ENCODE data around the gene LRRFIP1.

LRRFIP1 gene

DNA sequence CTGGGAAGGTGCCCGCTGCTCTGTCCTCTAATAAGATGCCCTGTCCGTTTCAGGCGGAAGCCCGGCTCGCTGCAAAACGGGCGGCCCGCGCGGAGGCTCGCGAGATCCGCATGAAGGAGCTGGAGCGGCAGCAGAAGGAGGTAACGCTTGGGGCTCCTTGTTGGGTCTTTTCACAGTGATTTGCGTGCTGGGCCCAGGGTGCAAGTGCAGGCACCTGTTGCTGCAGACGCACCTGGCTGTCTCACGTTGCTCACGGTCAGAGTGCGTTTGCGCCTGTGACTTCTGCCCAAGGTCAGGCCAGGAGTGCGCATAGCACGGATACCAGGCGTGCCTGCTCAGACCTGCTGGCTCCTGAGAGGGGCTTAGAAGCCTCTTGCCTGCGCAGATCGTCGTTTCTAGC is 81.1 kb downstream of the LRRFIP1 start:
- in situ Hi-C loops (cut with HindIII; ENCODE audit: low pct_unique_long_range_greater_than_20kb, low sequenced_read_pairs), result no loop called here
- TF ChIP-seq JUND (IDR thresholded peaks at IDR 0.05; ENCODE audit: low read depth), result no peak
- no peak for DNase-seq (ENCODE audit: low read depth in 1 of 2, low spot score in 1 of 2)

DNA sequence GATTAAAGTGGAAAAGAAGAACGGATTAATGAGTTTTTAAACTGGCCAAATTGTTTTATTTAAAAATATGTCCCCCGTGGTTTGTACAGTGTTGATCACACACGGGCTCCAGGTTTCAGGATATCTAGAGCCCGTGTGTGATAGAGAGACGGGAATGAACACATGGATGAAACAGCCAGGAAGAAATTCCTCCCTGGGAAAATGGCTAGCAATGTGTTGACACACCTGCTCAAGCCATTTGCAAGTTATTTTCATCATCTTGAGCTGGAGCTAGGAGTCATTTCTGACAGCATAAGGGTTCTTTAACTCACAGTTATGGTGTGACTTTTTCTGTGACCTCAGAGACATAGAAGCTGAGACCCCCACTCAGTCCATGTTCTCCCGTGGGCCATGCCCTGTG is 81.6 kb downstream of the LRRFIP1 start:
- DNase-seq (ENCODE audit: low read depth in 1 of 2, low spot score in 1 of 2), result no peak
- in situ Hi-C loops (cut with HindIII; ENCODE audit: low pct_unique_long_range_greater_than_20kb, low sequenced_read_pairs), result no loop called here
- no peak for TF ChIP-seq JUND (IDR thresholded peaks at IDR 0.05; ENCODE audit: low read depth)

DNA sequence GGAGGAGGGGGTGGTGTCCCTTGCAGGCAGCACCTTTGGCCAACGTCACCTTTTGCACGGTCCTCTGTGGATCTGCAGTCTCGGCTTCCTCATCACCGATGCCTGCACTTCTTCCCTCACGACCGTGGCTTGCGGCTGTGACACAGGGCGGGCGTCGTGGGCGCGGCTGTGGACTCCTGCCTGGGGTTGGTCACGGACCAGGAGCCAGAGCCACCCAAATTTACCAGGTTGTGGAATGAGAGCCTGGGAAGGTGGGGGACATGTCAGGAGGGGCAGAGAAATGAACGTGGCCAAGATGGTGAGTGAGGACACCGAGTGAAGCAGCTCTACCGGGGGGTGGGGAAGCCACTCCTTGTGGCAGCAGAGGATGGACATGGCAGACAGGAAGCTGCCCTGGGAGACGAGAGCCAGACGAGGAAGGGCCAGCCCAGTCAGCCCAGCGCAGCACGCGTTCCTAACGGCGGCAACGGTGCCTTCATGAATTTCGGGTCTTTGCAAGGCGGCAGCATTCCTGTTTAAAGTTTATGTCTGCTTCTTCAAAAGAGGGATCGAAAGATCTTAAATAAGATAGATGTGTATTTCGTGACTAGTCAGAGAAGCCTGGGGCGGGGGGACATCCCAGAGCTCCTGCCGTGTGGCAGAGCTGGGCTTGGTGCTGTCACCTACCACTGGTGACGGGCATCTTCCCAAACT is 84.2 kb downstream of the LRRFIP1 start:
- no peak for TF ChIP-seq JUND (IDR thresholded peaks at IDR 0.05; ENCODE audit: low read depth)
- no peak for DNase-seq (ENCODE audit: low read depth in 1 of 2, low spot score in 1 of 2)
- in situ Hi-C loops (cut with HindIII; ENCODE audit: low pct_unique_long_range_greater_than_20kb, low sequenced_read_pairs), result no loop called here

DNA sequence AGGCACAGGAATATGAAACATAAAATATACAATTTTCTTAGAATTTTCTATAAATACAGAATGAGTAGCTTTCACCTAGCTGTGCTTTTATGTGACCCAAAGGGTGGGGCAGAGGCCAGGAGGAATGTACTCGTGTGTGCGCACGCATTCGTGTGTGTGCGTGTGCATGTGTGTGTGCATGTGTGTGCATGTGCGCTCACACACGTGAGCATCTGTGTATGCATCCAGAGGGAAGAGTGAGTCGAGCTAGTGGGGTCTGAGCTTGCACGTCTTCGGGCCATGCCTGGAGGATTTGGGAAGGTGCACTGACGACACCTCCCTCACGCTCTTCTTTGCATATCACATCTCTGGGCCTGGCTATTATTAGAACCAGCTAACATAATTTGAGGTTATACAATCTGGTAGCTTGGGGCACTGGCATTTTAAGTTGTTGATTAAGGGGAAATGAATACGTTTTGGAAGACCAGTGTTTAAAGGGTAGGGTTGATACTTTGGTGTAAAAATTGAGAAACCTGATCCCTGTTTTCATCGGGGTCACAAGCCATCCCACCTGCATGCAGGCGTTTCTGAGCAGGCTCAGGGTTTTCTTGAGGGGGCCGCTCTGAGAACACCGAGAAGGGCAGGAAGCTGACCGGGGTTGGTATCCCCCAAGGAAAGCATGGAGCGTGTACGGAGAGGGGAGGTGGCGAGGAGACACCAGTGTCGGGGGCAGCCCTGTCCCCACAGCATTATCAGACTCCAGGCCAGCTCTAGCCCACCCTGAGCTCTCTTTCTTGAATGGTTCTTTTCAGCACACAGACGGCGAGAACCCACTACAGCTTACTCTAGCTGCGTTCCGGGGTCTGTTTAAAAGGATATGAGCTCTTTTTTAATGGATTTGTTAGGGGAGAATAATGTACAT is 85.3 kb downstream of the LRRFIP1 start:
- no peak for DNase-seq (ENCODE audit: low read depth in 1 of 2, low spot score in 1 of 2)
- no peak for TF ChIP-seq JUND (IDR thresholded peaks at IDR 0.05; ENCODE audit: low read depth)
- in situ Hi-C loops (cut with HindIII; ENCODE audit: low pct_unique_long_range_greater_than_20kb, low sequenced_read_pairs), result no loop called here

DNA sequence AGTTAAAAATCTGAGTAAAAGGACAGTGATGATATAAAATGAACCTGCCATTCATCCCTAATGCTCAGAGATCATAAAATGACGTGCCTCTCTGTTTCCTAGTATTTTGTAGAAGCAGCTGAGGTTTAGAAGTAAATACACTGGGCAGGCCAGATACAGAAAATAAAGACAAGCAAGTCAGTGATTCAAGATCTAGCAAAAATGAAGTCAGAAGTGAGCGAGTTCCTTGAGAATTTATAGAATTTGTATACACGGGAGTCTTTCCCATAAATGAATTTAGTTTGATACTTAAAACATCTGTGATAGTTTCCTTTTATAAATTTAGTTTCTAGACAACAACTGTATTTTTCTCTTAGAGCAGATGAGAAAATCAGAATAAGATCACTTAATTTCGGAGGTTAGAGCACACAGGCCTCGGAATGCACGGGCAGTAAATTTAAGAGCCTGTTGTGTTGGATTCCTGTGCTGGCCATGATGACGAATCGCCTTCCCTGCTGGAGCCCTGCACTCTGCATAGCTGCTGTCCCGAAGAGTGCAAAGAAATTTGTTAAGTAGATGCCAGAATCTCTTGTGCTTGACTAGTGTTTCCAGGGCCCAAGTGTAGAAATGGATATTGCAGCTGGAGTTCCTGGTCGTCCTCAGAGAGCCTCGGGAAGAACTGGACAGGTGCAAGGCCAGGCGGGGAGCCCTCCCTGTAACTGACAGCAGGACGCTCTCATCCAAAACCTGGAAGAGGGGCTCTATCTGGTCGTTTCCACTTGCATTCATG is 87.5 kb downstream of the LRRFIP1 start:
- in situ Hi-C loops (cut with HindIII; ENCODE audit: low pct_unique_long_range_greater_than_20kb, low sequenced_read_pairs), result no loop called here
- peak in 1 of 2 experiments; percentile 73 for DNase-seq (ENCODE audit: low read depth in 1 of 2, low spot score in 1 of 2)
- no peak for TF ChIP-seq JUND (IDR thresholded peaks at IDR 0.05; ENCODE audit: low read depth)

DNA sequence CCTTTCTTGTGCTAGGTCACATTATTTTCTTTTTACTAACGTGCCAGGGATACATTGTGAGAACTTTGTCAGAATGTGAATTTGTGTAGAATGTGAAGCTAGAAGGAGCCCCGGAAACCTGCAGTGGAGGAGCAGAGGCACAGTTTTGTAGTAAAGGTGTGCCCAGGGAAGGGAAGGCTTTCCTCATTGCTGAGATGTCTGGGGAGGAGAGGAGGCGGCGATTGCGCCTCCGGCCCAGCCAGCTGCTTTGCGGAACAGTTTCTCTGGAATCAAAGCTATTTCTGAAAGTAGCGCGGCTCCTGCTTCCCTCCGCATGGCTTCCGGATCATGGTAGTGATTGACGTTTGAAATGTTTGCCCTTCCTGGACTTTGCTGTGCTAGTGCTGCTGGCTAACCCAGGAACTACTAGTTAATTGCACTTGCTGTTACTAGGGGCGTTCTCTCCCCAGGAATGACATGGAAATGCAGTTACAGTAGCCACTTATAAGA is 88.1 kb downstream of the LRRFIP1 start:
- DNase-seq (ENCODE audit: low read depth in 1 of 2, low spot score in 1 of 2), result no peak
- TF ChIP-seq JUND (IDR thresholded peaks at IDR 0.05; ENCODE audit: low read depth), result no peak
- in situ Hi-C loops (cut with HindIII; ENCODE audit: low pct_unique_long_range_greater_than_20kb, low sequenced_read_pairs), result no loop called here

DNA sequence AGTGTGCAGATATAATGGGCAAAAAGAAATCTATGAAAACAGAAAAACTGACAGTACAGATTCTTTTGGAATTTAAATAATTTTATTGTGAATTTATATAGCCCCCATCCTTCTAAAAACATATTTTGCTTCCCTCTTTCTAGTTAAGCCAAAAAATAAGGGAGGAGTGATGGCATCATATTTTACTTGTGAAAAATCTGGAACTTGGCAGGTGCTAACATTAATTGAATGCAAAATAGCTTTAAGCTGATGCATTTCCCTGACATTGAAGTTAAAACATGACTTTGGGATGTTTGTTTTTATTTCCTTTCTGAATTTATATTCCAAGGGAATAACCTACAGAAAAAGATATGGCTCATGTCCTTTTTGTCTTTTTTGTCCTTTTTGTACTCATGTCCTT is 88.6 kb downstream of the LRRFIP1 start:
- TF ChIP-seq JUND (IDR thresholded peaks at IDR 0.05; ENCODE audit: low read depth), result no peak
- in situ Hi-C loops (cut with HindIII; ENCODE audit: low pct_unique_long_range_greater_than_20kb, low sequenced_read_pairs), result no loop called here
- DNase-seq (ENCODE audit: low read depth in 1 of 2, low spot score in 1 of 2), result no peak

DNA sequence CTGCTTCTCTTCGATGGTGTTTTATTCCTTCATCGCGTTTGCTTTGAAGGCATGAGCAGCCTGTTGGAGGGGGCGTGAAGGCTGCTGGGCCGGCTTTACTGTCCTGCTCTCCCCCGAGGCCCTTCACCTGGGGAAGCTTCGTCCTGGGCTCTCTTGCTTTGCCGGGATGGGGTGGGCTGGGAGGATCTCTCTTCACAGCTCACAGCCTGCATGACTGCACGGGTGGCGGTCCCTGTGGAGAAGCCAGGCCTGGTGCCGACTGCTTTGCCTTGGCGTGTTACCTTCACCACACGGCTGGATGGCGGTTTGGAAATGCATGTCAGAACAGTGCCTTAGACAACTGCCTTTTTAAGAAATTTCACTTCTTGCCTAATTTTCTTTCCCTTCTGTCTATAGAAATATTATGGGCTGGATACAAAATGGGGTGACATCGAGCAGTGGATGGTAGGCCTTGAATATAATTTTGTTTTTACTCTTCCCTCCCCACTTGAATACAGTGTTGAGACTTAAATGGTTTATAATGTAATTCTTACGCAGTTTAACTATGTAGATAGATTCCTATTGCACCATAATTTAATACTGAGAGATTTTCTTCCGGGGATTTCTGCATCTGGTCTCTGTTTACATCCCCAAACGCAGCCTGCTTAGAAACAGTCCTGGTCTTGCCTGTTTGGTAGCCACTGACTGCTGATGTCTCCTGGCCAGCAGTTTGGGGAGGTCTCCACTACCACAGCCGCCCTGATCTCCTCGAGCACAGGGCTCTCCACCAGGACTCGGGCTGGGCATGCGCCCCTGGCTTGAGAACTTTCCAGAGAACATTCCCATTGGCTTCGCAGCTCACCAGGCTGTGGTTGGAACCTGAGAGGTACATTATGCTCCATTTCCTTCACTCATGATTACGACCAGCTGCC is 90.2 kb downstream of the LRRFIP1 start:
- in situ Hi-C loops (cut with HindIII; ENCODE audit: low pct_unique_long_range_greater_than_20kb, low sequenced_read_pairs), result no loop called here
- no peak for TF ChIP-seq JUND (IDR thresholded peaks at IDR 0.05; ENCODE audit: low read depth)
- no peak for DNase-seq (ENCODE audit: low read depth in 1 of 2, low spot score in 1 of 2)

DNA sequence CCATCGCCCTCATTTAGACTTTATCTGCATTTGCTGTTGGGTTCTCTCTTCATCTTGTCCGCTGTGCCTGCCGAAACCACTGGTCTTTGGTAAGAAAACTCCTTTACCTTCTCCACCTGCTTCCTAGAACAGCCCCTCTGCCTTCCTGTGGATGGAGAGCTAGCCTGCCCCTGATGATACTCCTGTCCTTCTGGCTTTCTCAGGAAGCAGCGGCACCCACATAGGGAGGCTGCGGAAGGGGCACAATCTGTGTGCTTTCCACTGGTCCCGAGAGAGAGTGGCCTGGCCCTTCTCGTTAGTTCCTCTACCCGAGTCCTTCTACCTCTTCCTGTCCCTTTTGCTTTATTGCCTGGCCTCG is 90.9 kb downstream of the LRRFIP1 start:
- in situ Hi-C loops (cut with HindIII; ENCODE audit: low pct_unique_long_range_greater_than_20kb, low sequenced_read_pairs), result no loop called here
- TF ChIP-seq JUND (IDR thresholded peaks at IDR 0.05; ENCODE audit: low read depth), result no peak
- DNase-seq (ENCODE audit: low read depth in 1 of 2, low spot score in 1 of 2), result no peak

DNA sequence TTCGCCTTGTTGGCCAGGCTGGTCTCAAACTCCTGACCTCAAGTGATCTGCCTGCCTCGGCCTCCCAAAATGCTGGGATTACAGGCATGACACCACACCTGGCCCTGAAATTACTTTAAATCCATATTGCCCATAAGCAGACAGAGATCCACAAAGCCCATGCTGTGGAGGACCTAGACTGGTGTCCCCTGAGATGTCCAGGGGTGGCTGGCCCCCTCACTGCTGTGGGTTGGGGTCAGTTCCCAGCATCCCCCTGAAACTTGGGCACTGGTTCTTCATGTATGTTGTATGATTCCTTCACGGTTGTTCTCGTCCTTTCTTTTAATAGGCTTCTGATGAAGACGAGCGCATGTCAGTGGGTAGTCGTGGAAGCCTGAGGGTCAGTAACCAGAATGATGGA is 93.1 kb downstream of the LRRFIP1 start:
- DNase-seq (ENCODE audit: low read depth in 1 of 2, low spot score in 1 of 2), result no peak
- in situ Hi-C loops (cut with HindIII; ENCODE audit: low pct_unique_long_range_greater_than_20kb, low sequenced_read_pairs), result no loop called here
- no peak for TF ChIP-seq JUND (IDR thresholded peaks at IDR 0.05; ENCODE audit: low read depth)

DNA sequence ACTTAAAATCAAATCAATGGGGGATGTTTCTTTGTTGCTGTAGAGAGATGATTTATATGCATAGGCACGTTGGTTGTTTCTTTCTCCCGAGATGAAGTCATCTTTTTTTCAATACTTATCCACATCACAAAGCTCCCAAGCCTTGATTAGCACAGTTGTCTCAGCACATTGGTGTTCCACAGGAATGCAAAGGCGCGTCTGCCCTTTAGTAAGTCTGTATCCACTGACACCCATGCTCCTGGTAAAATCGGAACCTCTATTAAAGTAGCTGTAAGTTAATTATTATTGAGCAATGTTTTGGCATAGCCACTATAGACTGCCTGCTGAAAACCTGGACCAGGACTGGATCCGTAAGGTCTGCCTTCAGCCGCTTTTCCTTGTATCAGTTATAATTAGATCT is 93.6 kb downstream of the LRRFIP1 start:
- no peak for TF ChIP-seq JUND (IDR thresholded peaks at IDR 0.05; ENCODE audit: low read depth)
- no peak for DNase-seq (ENCODE audit: low read depth in 1 of 2, low spot score in 1 of 2)
- in situ Hi-C loops (cut with HindIII; ENCODE audit: low pct_unique_long_range_greater_than_20kb, low sequenced_read_pairs), result no loop called here

DNA sequence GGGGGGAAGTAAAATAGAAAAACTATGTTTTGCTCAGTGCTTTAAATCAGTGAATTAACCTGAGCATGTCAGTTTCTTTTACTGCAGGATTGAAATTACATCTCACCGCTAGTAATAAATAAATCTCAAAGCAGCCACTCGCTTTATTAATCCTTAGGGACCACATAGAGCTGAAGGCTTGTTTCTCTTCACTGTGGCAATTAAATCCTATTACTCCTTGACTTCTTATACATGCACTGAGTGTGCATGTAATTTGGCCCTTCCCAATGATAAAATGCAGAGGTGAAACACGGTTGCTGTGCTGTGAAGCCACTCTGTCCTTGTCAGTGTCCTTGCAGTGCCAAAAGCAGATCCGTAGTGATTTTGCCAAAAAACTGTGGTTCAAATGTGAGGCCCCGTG is 94.1 kb downstream of the LRRFIP1 start:
- no peak for TF ChIP-seq JUND (IDR thresholded peaks at IDR 0.05; ENCODE audit: low read depth)
- in situ Hi-C loops (cut with HindIII; ENCODE audit: low pct_unique_long_range_greater_than_20kb, low sequenced_read_pairs), result no loop called here
- DNase-seq (ENCODE audit: low read depth in 1 of 2, low spot score in 1 of 2), result no peak

All from T47D (cell line).